GM11168 (cell line): ENCODE results near the gene CPNE1.

Experiments used
- in situ Hi-C: fragments of 300-500 bp; cut with MboI; formaldehyde crosslinking; loops from one replicate; pipeline ENCODE4 v1.12.0; 2022; ENCODE audit warnings: low sequenced_read_pairs; ENCODE audit not compliant: unreplicated experiment

Gene CPNE1

GRCh38 chr20:35657271-35657670 is 7.4 kb downstream of the CPNE1 start:
- in situ Hi-C loops = no loop called here

DNA sequence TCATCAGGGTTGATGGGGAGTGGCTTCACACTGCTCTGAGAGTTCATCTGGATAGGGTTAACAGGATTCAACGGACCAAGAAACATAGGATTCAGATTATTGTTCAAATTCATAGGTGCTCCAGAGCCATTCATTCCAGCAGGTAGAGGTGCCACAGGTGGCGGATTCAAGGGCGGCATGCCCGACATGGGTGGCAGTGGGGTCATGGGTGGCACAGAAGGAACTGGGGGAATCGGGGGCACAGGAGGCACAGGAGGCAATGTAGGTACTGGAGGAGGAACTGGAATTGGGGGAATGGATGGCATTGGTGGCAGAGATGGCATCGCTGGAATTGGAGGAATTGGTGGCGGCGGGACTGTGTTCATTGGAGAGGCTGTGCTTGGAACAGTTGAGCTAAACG is 10.3 kb downstream of the CPNE1 start:
- in situ Hi-C loops = no loop called here

DNA sequence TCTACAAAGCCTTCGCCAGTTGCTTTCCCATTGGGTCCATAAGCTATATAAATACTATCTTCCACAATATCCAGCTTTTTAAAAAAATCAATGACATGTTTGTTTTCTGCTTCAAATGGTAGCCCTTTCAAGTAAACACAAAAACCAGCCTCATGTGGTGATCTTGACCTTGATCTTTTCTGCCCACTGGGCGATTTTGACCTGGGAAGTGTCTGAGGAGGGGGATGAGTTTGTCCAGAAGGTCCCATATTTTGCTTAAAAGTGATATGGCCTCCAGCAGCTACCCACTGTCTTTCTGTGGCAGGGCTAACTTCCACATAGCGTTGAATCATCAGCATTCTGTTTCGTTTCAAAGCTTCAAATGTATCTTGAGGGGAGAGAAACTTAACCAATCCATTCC is 10.8 kb downstream of the CPNE1 start:
- in situ Hi-C loops = no loop called here

- in situ Hi-C loops = no loop called here
Observed at GRCh38 chr20:35653430-35653734, 11.3 kb downstream of the CPNE1 start.

GRCh38 chr20:35652641-35653429 is 11.9 kb downstream of the CPNE1 start:
- in situ Hi-C loops = no loop called here

DNA sequence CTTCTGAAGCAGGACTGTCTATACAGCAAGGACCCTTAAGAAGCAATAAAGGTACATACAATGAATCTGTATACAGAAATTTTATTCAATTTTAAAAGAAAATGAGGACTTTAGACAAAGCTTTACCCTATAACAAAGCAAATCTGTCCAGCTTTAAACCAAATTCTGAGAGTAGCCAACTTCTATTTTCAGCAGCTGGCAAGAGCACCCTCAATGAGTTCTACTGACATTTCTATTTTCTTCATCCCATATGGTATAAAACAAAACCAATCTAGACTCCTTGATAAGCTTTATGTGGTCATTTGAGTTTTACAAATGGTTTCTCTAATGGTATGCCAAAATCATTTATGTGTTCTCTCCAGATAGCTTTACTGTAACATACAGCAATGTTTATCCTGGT is 12.7 kb downstream of the CPNE1 start:
- in situ Hi-C loops = no loop called here

- in situ Hi-C loops = no loop called here
Observed at GRCh38 chr20:35650632-35651031, 14.1 kb downstream of the CPNE1 start.

DNA sequence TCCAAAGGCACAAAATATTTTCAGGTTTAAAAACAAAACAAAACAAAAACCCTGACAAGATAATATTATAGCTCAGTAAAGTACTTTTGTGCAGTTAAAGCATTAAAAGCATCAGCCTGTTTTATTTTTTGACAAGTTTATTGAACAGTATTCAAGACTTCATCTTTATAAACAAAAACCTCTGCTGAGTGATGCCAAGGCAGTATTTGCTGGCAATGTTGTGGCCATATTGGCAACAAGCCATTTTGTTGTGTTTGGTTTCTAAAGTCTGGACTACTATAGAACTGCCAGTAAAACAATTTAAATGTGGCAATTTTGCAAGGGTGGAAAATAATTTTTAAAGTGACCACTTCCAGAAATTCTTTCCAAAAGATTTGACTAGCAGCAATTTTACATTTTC is 15.9 kb downstream of the CPNE1 start:
- in situ Hi-C loops = no loop called here

- in situ Hi-C loops = no loop called here
Observed at GRCh38 chr20:35644806-35645205, 19.9 kb downstream of the CPNE1 start.

GRCh38 chr20:35643045-35643444 is 21.7 kb downstream of the CPNE1 start:
- in situ Hi-C loops = no loop called here

DNA sequence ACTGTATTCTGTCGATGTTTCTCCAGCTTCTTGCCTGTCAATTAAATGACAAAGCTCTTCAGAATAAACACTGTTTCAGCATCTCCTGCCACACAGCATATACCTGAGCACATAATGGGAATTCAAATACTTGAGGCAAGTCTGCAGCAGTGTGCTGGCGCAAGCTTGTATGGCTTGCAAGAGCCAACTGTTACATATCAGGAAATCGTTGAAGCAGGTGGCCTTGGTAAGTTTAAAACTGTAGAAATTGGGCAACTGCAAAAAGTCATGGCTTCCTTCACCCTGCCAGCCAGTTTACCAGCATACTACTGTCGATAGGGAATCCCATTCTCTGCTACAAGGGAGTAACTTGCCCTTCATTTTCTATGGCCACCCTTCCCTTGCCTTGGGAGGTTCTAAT is 23.0 kb downstream of the CPNE1 start:
- in situ Hi-C loops = no loop called here

DNA sequence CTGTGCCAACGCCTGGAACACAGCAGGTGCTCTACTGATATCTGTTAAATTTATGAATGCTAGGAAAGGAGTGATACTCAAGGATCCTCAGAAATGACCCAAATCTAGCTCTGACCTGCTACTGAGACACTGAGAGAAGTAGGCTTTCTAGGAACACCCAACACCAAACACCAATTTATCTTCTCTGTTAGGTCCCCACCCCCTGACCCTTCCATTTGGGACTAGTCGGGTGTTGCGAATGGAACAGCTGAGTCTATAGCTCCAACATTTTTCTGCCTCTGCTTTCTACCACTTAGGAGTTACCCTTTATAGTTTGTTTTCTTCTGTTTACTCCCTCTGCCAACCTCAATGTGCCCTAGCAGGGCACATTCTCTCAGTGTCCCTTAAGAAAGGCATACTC is 24.0 kb downstream of the CPNE1 start:
- in situ Hi-C loops = no loop called here

DNA sequence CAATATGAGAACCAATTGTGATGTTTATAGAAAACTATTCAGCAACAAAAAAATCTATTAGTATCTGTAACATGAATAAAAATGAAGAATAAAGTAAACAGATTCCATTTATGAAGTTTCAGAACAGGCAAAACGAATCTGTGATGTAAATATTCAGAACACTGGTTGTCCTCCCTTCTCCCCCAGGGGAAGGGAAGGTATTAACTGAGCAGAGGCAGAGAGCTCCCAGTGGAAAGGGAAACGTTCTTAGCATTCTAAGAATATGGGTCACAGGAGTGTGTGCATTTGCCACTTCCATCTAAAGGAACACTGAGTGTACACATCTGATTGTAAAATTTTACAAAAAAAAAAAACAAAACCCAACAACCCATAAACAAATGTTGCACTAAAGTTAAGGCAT is 25.9 kb downstream of the CPNE1 start:
- in situ Hi-C loops = no loop called here

GRCh38 chr20:35637276-35637675 is 27.4 kb downstream of the CPNE1 start:
- in situ Hi-C loops = no loop called here

GRCh38 chr20:35636095-35636494 is 28.6 kb downstream of the CPNE1 start:
- in situ Hi-C loops = no loop called here

- in situ Hi-C loops = no loop called here
Observed at GRCh38 chr20:35635652-35636051, 29.0 kb downstream of the CPNE1 start.

- in situ Hi-C loops = no loop called here
Observed at GRCh38 chr20:35632539-35633115, 32.1 kb downstream of the CPNE1 start.

GRCh38 chr20:35630636-35631035 is 34.1 kb downstream of the CPNE1 start:
- in situ Hi-C loops = no loop called here

- in situ Hi-C loops = no loop called here
Observed at GRCh38 chr20:35629427-35630145, 35.1 kb downstream of the CPNE1 start.

GRCh38 chr20:35627121-35627520 is 37.6 kb downstream of the CPNE1 start:
- in situ Hi-C loops = no loop called here

DNA sequence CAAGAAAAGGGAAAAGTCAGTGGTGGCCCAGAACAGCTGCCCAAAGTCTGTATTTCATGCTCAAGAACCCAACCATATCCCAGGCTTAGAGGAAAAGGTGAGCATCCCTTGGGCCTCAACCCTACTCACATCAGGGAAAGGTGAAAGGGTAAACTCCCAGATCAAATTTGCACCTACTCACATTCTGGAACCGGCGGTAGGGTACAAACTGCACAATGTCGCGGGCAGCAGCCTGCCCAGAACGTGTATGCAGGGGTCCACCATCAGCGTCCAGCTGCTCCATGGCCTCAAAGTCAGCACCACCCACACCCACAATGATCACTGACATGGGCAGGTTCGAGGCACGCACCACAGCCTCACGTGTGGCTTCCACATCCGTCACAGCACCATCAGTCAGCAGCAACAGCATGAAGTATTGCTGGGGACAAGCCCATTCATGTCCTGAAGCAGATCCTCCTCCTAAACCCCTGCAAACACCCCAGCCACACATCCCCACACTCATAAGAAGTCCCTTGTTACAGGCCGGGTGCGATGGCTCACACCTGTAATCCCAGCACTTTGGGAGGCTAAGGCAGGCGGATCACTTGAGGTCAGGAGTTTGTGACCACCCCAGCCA is 38.2 kb downstream of the CPNE1 start:
- in situ Hi-C loops = no loop called here
